ENCODE measurements around the gene MX2.
"Not testable (repeated sequence)": the region's sequence is repeated elsewhere in the genome, so short reads cannot be mapped to it uniquely, and the experiment has no call there.

Gene MX2

DNA sequence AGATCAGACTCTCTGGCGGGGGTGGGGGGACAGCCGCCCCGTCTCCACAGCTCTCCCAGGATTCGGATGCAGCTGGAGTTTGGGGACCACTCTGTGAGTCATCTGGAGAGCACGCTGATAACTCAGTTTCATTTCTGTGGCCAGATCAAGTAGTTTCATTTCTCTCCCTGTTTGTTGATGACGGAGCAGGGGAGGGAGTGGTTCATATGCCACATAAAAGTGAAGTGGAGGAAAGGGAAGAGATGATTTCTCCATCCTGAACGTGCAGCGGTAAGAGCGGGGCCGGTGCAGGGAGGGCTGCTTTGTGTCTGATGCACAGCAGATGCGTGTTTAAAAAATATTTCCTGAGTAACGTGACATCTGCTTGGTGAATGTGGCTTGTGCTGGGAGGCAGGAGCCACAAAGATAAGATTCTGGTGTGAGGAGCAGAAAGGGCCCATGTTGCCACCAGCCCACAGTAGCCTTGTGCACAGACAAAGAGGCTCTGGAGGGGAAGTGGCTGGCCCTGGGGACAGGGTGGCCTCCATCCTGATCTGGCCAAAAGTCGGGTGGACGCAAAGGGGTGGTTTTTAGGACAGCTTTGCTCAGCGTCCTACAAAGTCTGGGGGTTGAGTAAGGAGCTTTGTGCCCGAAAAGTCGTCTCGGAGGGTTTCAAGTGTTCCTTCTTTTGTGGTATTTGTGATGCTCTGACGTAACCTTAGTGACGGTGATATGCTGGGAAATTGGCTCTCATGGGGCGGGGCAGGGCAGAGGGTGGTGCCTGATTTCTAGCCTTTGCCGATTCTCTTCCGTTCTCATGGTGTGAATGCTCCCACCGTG, at the start of gene MX2:
MX2 (plus strand) TSS at position 242 of the 819 bp plus-strand sequence. CDS start 14,880 bp downstream, outside the sequence.
- DNase-seq (ENCODE audit: low read depth in 2 of 2): peak; percentile 51 to 65

DNA sequence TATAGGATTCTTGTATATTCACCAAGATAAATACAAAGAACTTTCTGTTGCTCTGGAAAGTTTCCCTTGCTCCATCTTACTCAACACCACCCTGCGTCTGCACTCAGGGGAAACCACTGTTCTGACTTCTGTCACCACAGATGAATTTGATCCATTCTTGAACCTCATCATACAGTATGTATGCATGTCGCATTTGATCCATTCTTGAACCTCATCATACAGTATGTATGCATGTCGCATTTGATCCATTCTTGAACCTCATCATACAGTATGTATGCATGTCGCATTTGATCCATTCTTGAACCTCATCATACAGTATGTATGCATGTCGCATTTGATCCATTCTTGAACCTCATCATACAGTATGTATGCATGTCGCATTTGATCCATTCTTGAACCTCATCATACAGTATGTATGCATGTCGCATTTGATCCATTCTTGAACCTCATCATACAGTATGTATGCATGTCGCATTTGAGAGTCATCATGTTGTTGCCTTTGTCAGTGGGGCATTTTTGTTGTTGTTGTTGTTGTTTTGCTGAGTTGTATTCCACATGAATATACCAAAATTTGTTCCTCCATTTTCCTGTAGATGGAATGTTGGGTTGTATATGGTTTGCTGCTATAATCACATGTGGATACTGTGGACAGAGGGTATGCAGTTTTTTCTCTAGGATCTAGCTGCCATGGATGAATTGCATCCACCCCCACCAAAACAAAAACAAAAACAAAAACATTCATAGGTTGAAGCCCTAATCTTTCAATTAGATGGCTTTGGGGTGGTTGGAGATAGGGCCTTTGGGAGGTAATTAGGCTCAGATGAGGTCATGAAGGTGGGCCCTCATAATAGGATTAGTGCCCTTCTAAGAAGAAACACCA, 48.3 kb upstream of the MX2 start:
- DNase-seq (ENCODE audit: low read depth in 2 of 2): not testable (repeated sequence)

DNA sequence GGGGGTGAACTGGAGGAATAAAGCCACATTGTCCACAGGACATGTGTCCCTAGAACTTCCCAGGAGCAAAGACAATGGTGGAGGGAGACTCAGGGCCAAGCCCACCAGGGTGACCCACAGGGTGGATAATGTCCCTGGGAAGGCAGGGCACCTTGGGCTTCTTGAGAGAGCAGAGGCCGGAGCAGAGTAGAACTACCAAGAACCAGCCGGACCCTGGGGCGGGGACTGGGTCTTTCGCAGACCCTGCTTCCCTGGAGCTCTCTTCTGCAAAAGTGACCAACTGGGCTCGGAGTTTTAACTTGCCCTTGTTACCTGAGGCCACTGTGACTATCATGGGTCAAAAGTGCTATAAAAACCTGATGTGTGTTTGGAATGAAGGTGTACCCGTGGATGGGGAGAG, 46.1 kb upstream of the MX2 start:
- DNase-seq (ENCODE audit: low read depth in 2 of 2): no peak

GRCh38 chr21:41316200-41317062, 45.4 kb upstream of the MX2 start, which contains the start of gene FAM3B:
FAM3B (plus strand) TSS chr21:41316801; CDS start chr21:41316880, 79 bp downstream.
- no peak for DNase-seq (ENCODE audit: low read depth in 2 of 2)

GRCh38 chr21:41317063-41317392, 44.8 kb upstream of the MX2 start:
- no peak for DNase-seq (ENCODE audit: low read depth in 2 of 2)

GRCh38 chr21:41317458-41317857, 44.4 kb upstream of the MX2 start:
- no peak for DNase-seq (ENCODE audit: low read depth in 2 of 2)

DNA sequence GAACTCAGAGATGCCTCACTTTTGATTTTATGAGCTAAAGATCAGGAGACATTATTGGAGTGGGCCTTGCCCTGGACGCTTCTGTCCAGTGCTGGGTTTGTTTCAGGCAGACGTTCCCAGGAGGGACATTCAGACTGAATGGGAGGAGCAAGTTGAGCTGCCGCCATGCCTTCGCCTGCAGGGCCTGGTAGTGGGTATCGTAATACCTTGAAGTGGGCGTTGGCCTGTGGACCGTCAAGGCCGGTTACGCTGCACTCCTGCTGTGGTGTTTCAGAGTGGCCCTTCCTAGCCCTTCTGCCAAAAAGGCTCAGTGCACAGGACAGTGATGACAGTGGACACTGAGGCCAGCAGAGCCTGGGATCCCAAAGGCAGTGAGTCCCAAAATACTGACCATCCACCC, 43.6 kb upstream of the MX2 start:
- DNase-seq (ENCODE audit: low read depth in 2 of 2): no peak

DNA sequence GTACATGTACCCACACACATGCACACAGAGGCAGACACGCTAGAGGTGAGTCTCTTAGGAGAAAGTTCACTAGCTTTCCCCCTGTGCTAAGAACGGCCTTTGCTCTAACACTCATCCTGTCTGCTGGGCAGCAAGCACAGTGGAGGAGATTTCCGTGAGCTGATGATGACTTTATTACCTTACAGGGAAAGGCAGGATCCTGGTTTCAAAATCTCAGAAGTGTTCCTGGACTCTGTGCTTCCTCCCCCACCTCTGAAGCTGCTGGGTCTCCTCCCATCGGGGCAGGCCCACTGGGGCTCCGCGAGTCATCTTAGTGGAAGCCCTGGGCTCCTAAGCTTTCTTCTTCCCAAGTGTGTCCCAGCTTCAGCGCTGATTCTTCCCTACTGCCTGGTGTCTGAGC, 42.6 kb upstream of the MX2 start:
- DNase-seq (ENCODE audit: low read depth in 2 of 2): no peak

- DNase-seq (ENCODE audit: low read depth in 2 of 2): no peak
Measured at GRCh38 chr21:41321211-41321907, 40.5 kb upstream of the MX2 start.

GRCh38 chr21:41321908-41322495, 39.8 kb upstream of the MX2 start:
- no peak for DNase-seq (ENCODE audit: low read depth in 2 of 2)

DNA sequence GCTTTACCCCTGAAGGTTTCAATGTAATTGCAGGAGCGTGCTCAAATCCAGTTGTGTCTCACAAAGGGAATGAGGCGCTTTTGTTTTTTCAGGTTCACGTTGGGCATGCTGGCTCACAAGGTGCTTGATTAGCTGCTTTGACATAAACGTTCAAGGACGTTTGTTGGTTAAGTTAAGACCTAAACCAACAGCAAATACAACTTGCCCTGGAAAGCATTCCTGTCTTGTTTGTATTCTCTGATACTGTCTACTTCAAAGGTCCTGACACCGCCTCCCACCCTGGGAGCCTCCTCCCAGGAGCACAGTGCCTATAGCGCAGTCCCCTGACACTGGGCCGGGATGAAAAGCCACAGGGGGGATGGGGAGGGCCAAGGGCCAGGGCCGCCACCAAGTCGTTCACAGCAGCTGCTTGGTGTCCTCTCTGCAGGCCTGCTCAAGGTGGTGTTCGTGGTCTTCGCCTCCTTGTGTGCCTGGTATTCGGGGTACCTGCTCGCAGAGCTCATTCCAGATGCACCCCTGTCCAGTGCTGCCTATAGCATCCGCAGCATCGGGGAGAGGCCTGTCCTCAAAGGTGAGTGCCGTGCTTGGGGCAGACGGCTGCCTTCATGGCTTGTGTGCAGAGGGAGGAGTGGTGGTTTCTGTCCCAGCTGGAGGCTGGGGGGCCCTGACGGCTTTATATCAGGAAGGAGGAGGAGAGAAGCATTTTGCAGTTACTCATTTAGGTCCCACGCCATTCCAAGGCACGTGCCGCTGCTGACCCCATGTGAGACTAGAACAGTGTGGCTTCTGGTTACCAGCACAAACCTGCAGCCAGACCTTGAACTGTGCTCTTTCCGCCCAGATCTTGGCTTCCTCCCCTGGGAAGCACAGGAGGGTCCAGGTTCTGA, 39.1 kb upstream of the MX2 start:
- no peak for DNase-seq (ENCODE audit: low read depth in 2 of 2)

DNA sequence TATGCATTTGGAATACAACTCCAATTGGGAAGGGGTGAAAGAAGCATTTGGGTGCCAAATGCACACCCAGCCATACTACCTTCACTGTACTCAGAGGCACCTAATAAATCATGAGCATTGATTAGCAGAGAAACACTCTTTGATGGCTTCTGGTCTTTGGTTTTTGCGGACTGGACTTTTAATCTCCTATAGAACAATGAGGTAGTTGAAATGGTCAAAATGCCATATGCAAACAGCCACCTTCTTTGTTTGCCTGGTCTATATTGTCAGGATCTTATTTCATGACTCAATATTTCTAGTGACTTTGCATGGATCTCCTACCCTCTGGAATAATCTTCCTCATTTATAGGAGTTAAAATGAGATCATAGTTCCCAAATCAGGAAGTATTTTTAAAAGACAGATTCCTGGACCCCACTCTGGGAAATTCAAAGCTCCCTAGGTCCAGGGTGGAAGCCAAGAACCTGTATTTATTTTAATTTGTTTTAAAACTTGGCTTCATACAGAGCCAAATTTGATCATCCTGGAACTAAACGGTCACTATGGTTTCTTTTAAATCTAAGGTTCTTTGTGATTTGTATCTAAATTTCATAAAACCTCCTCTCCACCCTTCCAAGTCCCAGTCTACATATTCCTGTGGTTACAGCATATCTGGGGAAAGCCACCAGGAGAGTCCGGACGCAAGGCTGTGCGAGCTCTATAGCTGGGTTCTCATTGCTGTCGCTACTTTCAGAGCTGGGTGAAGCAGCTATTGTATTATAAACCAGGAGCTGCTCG, 36.5 kb upstream of the MX2 start:
- no peak for DNase-seq (ENCODE audit: low read depth in 2 of 2)

GRCh38 chr21:41326414-41327080, 35.3 kb upstream of the MX2 start:
- no peak for DNase-seq (ENCODE audit: low read depth in 2 of 2)

GRCh38 chr21:41327753-41328152, 34.1 kb upstream of the MX2 start:
- no peak for DNase-seq (ENCODE audit: low read depth in 2 of 2)

DNA sequence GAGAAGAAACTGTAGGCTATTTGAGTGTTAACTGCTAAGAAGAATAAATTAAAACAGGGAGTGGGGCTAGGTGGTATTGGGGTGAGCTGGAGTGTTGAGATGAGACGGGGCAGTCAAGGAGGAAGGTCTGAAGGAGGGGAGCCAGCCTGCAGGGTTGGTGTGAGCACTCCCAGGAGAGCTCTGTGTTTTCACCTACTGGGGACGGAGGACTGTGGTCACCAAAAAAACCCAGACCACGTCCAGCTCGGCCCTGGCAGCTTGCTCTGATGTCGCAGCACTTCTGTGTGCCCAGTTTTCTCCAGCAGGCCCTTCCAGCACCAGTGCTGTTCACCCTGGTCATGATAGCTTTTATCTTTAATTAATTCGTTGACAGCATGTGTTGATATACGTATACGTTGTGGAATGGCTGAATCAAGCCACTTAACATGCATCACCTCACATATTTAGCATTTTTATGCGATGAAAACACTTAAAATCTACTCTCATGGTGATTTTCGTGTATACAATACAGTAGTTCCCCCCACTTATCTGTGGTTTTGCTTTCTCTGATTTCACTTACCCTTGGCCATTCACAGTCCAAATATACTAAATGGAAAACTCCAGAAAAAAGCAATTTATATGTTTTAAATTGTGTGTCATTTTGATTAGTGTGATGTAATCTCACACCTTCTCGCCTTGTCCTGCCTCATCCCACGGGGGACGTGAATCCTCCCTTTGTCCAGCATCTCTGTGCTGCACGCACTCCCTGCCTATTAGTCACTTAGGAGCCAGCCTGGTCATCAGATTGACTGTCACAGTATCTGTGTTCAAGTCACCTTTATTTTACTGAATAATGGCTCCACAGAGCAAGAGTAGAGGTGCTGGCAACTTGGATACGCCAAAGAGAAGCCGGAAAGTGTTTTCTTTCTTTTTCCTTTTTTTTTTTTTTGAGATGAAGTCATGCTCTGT, 32.9 kb upstream of the MX2 start:
- no peak for DNase-seq (ENCODE audit: low read depth in 2 of 2)

- no peak for DNase-seq (ENCODE audit: low read depth in 2 of 2)
Measured at GRCh38 chr21:41333752-41334151, 28.1 kb upstream of the MX2 start.

DNA sequence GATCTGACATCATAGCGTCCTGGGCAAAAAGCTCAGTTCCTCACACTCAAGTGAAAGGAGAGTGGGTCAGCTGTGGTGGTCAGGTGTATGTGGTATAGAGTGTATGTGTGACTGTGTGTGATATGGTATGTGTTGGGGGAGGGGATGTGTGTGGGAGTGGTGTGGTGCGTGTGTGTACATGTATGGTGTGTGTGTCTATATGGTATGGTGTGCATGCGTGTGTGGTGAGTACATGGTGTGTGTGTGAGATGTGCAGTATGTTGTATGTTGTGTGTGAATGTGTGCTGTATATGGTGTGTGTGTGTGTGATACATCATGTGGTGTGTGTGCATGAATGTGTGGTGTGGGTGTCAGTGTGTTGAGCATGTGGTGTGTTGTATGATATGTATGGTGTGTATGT, 24.3 kb upstream of the MX2 start:
- DNase-seq (ENCODE audit: low read depth in 2 of 2): no peak

All from stimulated activated CD4-positive, alpha-beta T cell treated with anti-CD3 and anti-CD28 coated beads, Interleukin-1b, Interleukin-23, amount 100 ng/mL, for 4 hours (primary cell).